PC-9 (cell line): ENCODE results near the gene CYP39A1. TPM values are rescaled to one million over a fixed set of nuclear protein-coding genes. Genes with fewer than 3 reads are reported as not detected.

Experiments used
- BruUV-seq: library from RNA; stranded (reverse); fragments of 400-500 nt; replicated peaks from 2 replicates; lab custom pipeline; 2021; lab: Mats Ljungman, UMichigan
- CTCF ChIA-PET: fragments of 300-600 bp; sonication (Branson Sonifier 250); formaldehyde crosslinking; loops from one replicate; lab custom pipeline; 2022; ENCODE audit warnings: antibody characterized with exemption; lab: Charles Lee
- POLR2A ChIA-PET: fragments of 300-600 bp; sonication (Branson Sonifier 250); formaldehyde crosslinking; loops from one replicate; lab custom pipeline; 2022; ENCODE audit warnings: antibody characterized with exemption; ENCODE audit not compliant: unreplicated experiment; lab: Charles Lee
- DNase-seq, 2 experiments: peaks; one replicate each; pipeline versions ENCODE4 v3.0.0 to v3.0.0-alpha.2; 2015 to 2022; ENCODE audit warnings: mixed read lengths in 1 of 2
- H2AFZ ChIP-seq: fragments of 200-600 bp; sonication (generic); 2 replicates; pipeline ENCODE4 v1.8.1; 2017; ENCODE audit warnings: antibody characterized with exemption
- H3F3A ChIP-seq: fragments of 200-600 bp; sonication (generic); 2 replicates; pipeline ENCODE4 v1.8.1; 2017; ENCODE audit warnings: antibody characterized with exemption, mild to moderate bottlenecking, low read depth; ENCODE audit not compliant: insufficient read depth
- H3K27ac ChIP-seq: fragments of 200-600 bp; sonication (generic); 2 replicates; pipeline ENCODE4 v1.6.1; 2016; ENCODE audit warnings: mixed run types
- H3K27me3 ChIP-seq: fragments of 200-600 bp; sonication (generic); 2 replicates; pipeline ENCODE4 v1.6.1; 2016; ENCODE audit warnings: low read depth, mixed run types; ENCODE audit not compliant: insufficient read depth
- H3K36me3 ChIP-seq: fragments of 200-600 bp; sonication (generic); 2 replicates; pipeline ENCODE4 v1.6.1; 2016; ENCODE audit warnings: low read depth, mixed run types
- H3K4me1 ChIP-seq: fragments of 200-600 bp; sonication (generic); replicated peaks from 2 replicates; pipeline ENCODE4 v1.6.1; 2016; ENCODE audit warnings: mixed run types; ENCODE audit not compliant: insufficient read depth
- H3K4me2 ChIP-seq: fragments of 200-600 bp; sonication (generic); 2 replicates; pipeline ENCODE4 v1.6.1; 2017; ENCODE audit warnings: mixed run types
- H3K4me3 ChIP-seq: fragments of 200-600 bp; sonication (generic); 2 replicates; pipeline ENCODE4 v1.6.1; 2016; ENCODE audit warnings: mixed run types
- H3K79me2 ChIP-seq: fragments of 200-600 bp; sonication (generic); 2 replicates; pipeline ENCODE4 v1.6.1; 2017; ENCODE audit warnings: low read depth, mixed run types
- H3K9me2 ChIP-seq: fragments of 200-600 bp; sonication (generic); 2 replicates; pipeline ENCODE4 v1.8.1; 2017; ENCODE audit warnings: mild to moderate bottlenecking; ENCODE audit not compliant: insufficient read depth
- H3K9me3 ChIP-seq: fragments of 200-600 bp; sonication (generic); 2 replicates; pipeline ENCODE4 v1.8.1; 2016; ENCODE audit warnings: low read depth; ENCODE audit not compliant: insufficient read depth
- H4K20me1 ChIP-seq: fragments of 200-600 bp; sonication (generic); 2 replicates; pipeline ENCODE4 v1.8.1; 2017; ENCODE audit not compliant: insufficient read depth
- EZH2 ChIP-seq: fragments of 200-600 bp; sonication (generic); IDR thresholded peaks from 2 replicates; pipeline ENCODE4 v1.8.0; 2017; ENCODE audit warnings: antibody characterized with exemption, low read depth
- intact Hi-C: fragments of 100-400 bp; cut with micrococcal nuclease; formaldehyde crosslinking; loops from one replicate; pipeline ENCODE4 v1.10.0; 2022; ENCODE audit not compliant: unreplicated experiment
- total RNA-seq: library from RNA; stranded (reverse); gene quantifications from 2 replicates; pipeline ENCODE4 v1.2.3, GENCODE V29; 2021
- TF ChIP-seq, protein P1 (sequence below): fragments of 200-600 bp; sonication (generic); conservative IDR thresholded peaks from 2 replicates; pipeline ENCODE4 v1.6.1; 2017; ENCODE audit warnings: mixed run types, antibody characterized with exemption, mild to moderate bottlenecking, moderate library complexity

CYP39A1 gene
- total RNA-seq, 1 experiment from 2014 or later: 5.6 TPM

GRCh38 chr6:46652232-46652602 lies 401 bp downstream of the CYP39A1 start:
- Histone ChIP-seq H3K9me3 (0 out of 2 replicates have a peak, but pooled peaks cover 8% of the 10 kb centered on the region), H2AFZ (peak overlapping the region; percentile 97), H3K9me2 (no peaks in the 10 kb centered on the region), H3K4me3 (peak overlapping the region; percentile 93), H3K27ac (peak overlapping the region; percentile 27; the same call in 1 of the 2 replicates), H3K4me2 (peak overlapping the region; percentile 75), H3K27me3 (no peaks in the 10 kb centered on the region), H3K79me2 (peaks cover 29% of the 10 kb centered on the region), H3F3A (peaks cover 21% of the 10 kb centered on the region; the same call in 1 of the 2 replicates), H3K36me3 (no peaks in the 10 kb centered on the region), H3K4me1 (peaks cover 49% of the 10 kb centered on the region), H4K20me1 (0 out of 2 replicates have a peak, but pooled peaks cover 4% of the 10 kb centered on the region)
- CTCF ChIA-PET: no interaction called here
- TSS peak; percentile 72 for BruUV-seq
- intact Hi-C loops: loop anchor here (5.0 kb wide), 1 partner anchor 395 kb away; no protein-coding TSS in a partner anchor
- POLR2A ChIA-PET: interaction anchor here (0.6 to 0.7 kb wide), 2 partner anchors 94 to 524 kb away, joined by 3 to 6 read pairs; partner anchors contain the start of gene ANKRD66
- TF ChIP-seq EZH2: no peak
- TF ChIP-seq, protein P1, sequence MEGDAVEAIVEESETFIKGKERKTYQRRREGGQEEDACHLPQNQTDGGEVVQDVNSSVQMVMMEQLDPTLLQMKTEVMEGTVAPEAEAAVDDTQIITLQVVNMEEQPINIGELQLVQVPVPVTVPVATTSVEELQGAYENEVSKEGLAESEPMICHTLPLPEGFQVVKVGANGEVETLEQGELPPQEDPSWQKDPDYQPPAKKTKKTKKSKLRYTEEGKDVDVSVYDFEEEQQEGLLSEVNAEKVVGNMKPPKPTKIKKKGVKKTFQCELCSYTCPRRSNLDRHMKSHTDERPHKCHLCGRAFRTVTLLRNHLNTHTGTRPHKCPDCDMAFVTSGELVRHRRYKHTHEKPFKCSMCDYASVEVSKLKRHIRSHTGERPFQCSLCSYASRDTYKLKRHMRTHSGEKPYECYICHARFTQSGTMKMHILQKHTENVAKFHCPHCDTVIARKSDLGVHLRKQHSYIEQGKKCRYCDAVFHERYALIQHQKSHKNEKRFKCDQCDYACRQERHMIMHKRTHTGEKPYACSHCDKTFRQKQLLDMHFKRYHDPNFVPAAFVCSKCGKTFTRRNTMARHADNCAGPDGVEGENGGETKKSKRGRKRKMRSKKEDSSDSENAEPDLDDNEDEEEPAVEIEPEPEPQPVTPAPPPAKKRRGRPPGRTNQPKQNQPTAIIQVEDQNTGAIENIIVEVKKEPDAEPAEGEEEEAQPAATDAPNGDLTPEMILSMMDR: no peak
- DNase-seq: no peak

DNA sequence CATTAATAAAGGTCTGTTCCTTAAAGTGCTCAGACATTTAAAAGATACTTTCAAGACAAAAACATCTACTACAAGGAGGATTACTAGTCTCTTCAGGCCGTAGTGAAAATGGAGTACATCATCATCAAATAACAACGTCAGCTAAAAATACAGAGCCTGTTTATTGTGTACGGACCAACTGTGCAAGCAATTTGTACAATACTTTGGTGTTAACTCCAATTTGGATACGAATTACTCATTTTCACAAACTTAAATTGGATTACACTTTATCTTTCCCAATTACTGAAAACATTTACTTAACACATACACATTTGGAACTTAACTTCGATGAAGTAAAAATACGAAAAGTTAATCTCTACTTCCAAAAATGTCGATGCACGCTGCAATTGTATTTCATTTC lies 802 bp downstream of the CYP39A1 start:
- no TSS peak for BruUV-seq
- intact Hi-C loops: loop anchor here (5.0 kb wide), 1 partner anchor 395 kb away; no protein-coding TSS in a partner anchor

GRCh38 chr6:46651006-46651405 lies 1.6 kb downstream of the CYP39A1 start:
- Histone ChIP-seq H3K27me3 (no peaks in the 10 kb centered on the region), H4K20me1 (0 out of 2 replicates have a peak, but pooled peaks cover 4% of the 10 kb centered on the region), H3F3A (peaks cover 21% of the 10 kb centered on the region; the same call in 1 of the 2 replicates), H3K79me2 (peaks cover 29% of the 10 kb centered on the region), H3K36me3 (no peaks in the 10 kb centered on the region), H3K27ac (peak overlapping the region; percentile 79), H3K4me2 (peak overlapping the region; percentile 75), H2AFZ (no peak overlapping the region), H3K4me3 (peak overlapping the region; percentile 93), H3K9me2 (no peaks in the 10 kb centered on the region), H3K4me1 (peaks cover 49% of the 10 kb centered on the region), H3K9me3 (0 out of 2 replicates have a peak, but pooled peaks cover 18% of the 10 kb centered on the region)
- TF ChIP-seq, protein P1: no peak
- no peak for TF ChIP-seq EZH2
- intact Hi-C loops: loop anchor here (5.0 kb wide), 1 partner anchor 396 kb away; no protein-coding TSS in a partner anchor
- ChIA-PET CTCF (no interaction called here), POLR2A (no interaction called here)
- BruUV-seq: no TSS peak
- peak in 1 of 2 experiments; percentile 84 for DNase-seq

More for the DNA sequence above, 802 bp downstream of the CYP39A1 start:
- Histone ChIP-seq H3K27me3 (no peaks in the 10 kb centered on the region), H4K20me1 (0 out of 2 replicates have a peak, but pooled peaks cover 4% of the 10 kb centered on the region), H3F3A (peaks cover 21% of the 10 kb centered on the region; the same call in 1 of the 2 replicates), H3K9me2 (no peaks in the 10 kb centered on the region), H3K36me3 (no peaks in the 10 kb centered on the region), H3K4me3 (peak overlapping the region; percentile 93), H3K9me3 (0 out of 2 replicates have a peak, but pooled peaks cover 11% of the 10 kb centered on the region), H3K4me1 (peaks cover 49% of the 10 kb centered on the region), H3K27ac (peak overlapping the region; percentile 27; the same call in 1 of the 2 replicates), H3K79me2 (peaks cover 29% of the 10 kb centered on the region), H2AFZ (peak overlapping the region; percentile 97), H3K4me2 (peak overlapping the region; percentile 75)
- TF ChIP-seq, protein P1: no peak
- no peak for TF ChIP-seq EZH2
- ChIA-PET POLR2A (no interaction called here), CTCF (no interaction called here)
- no peak for DNase-seq
